HG03378 (cell line): Measurements from ENCODE around the gene SH2D3C.

Experiments used
- ATAC-seq: cut with Tn5 transposase; IDR thresholded peaks from one replicate; pipeline ENCODE4 v1.9.1; 2021; ENCODE audit warnings: mild to moderate bottlenecking, moderate library complexity; ENCODE audit not compliant: unreplicated experiment

The SH2D3C gene

GRCh38 chr9:127809002-127809539 is 30.6 kb upstream of the SH2D3C start:
- ATAC-seq = no peak

- no peak for ATAC-seq
Measured at GRCh38 chr9:127808347-127809001, 30.0 kb upstream of the SH2D3C start.

- ATAC-seq = no peak
Measured at GRCh38 chr9:127806871-127807270, 28.4 kb upstream of the SH2D3C start.

- no peak for ATAC-seq
Measured at GRCh38 chr9:127805620-127806019, 27.2 kb upstream of the SH2D3C start.

GRCh38 chr9:127803507-127804352 is 25.3 kb upstream of the SH2D3C start:
- no peak for ATAC-seq

GRCh38 chr9:127802576-127803443 is 24.3 kb upstream of the SH2D3C start, which contains the start of gene FPGS:
TSS of gene FPGS (plus strand) at chr9:127802882. CDS start at chr9:127802925, 43 bp downstream.
- ATAC-seq = peak; percentile 55

GRCh38 chr9:127801955-127802575 is 23.6 kb upstream of the SH2D3C start:
- ATAC-seq = no peak

- ATAC-seq = no peak
Measured at GRCh38 chr9:127796852-127797370, 18.4 kb upstream of the SH2D3C start.

GRCh38 chr9:127796225-127796813 is 17.9 kb upstream of the SH2D3C start:
- no peak for ATAC-seq

GRCh38 chr9:127794001-127794791 is 15.7 kb upstream of the SH2D3C start:
- no peak for ATAC-seq

GRCh38 chr9:127793093-127793708 is 14.7 kb upstream of the SH2D3C start:
- no peak for ATAC-seq

GRCh38 chr9:127792417-127793031 is 14.1 kb upstream of the SH2D3C start:
- ATAC-seq = no peak

GRCh38 chr9:127791085-127791484 is 12.6 kb upstream of the SH2D3C start:
- no peak for ATAC-seq

GRCh38 chr9:127790094-127790855 is 11.8 kb upstream of the SH2D3C start:
- ATAC-seq = no peak

GRCh38 chr9:127789179-127789578 is 10.7 kb upstream of the SH2D3C start:
- no peak for ATAC-seq

GRCh38 chr9:127788337-127789011 is 10.0 kb upstream of the SH2D3C start:
- ATAC-seq = no peak

GRCh38 chr9:127786773-127787104 is 8.3 kb upstream of the SH2D3C start:
- no peak for ATAC-seq
